GM18511 (cell line): ENCODE results near the gene CARNS1.
A peak's percentile ranks its signal among the peaks of the same experiment; 100 is the strongest.

Source experiments
- ATAC-seq: cut with Tn5 transposase; IDR thresholded peaks from one replicate; pipeline ENCODE4 v1.9.1; 2021; ENCODE audit warnings: mild to moderate bottlenecking, moderate library complexity; ENCODE audit not compliant: unreplicated experiment

The CARNS1 gene

GRCh38 chr11:67415501-67416304 lies at the start of gene CARNS1:
Gene CARNS1 (plus strand): TSS chr11:67415678. CDS start chr11:67416200, 522 bp downstream.
- no peak for ATAC-seq

GRCh38 chr11:67365736-67366444 lies 49.6 kb upstream of the CARNS1 start:
- no peak for ATAC-seq

GRCh38 chr11:67366546-67366945 lies 48.9 kb upstream of the CARNS1 start:
- no peak for ATAC-seq

- ATAC-seq: no peak
Observed at GRCh38 chr11:67366961-67367760, 48.3 kb upstream of the CARNS1 start.

GRCh38 chr11:67367761-67368227 lies 47.7 kb upstream of the CARNS1 start:
- no peak for ATAC-seq

- ATAC-seq: no peak
Observed at GRCh38 chr11:67368621-67369020, 46.9 kb upstream of the CARNS1 start.

GRCh38 chr11:67369275-67369674 lies 46.2 kb upstream of the CARNS1 start:
- no peak for ATAC-seq

GRCh38 chr11:67369801-67370284 lies 45.6 kb upstream of the CARNS1 start:
- no peak for ATAC-seq

GRCh38 chr11:67370351-67371076 lies 45.0 kb upstream of the CARNS1 start:
- no peak for ATAC-seq

GRCh38 chr11:67371189-67371910 lies 44.1 kb upstream of the CARNS1 start:
- ATAC-seq: no peak

- no peak for ATAC-seq
Observed at GRCh38 chr11:67371911-67372320, 43.6 kb upstream of the CARNS1 start.

GRCh38 chr11:67372321-67372992 lies 43.0 kb upstream of the CARNS1 start:
- ATAC-seq: peak; percentile 26

- ATAC-seq: peak; percentile 29
Observed at GRCh38 chr11:67372993-67373647, 42.4 kb upstream of the CARNS1 start, which contains the start of gene CLCF1. Gene CLCF1 (minus strand): TSS chr11:67373598. CDS start chr11:67373539, 59 bp downstream.

GRCh38 chr11:67373648-67374570 lies 41.6 kb upstream of the CARNS1 start:
- peak; percentile 49 for ATAC-seq

- ATAC-seq: no peak
Observed at GRCh38 chr11:67374571-67375281, 40.8 kb upstream of the CARNS1 start.

GRCh38 chr11:67375320-67376055 lies 40.0 kb upstream of the CARNS1 start:
- no peak for ATAC-seq
